ENCODE measurements around the gene DNAH14. TPM values are rescaled to one million over a fixed set of nuclear protein-coding genes. Genes with fewer than 3 reads are reported as not detected.

DNAH14 gene
- total RNA-seq, 3 donors from 2014 or later, result 9.2 to 12.7 (median 10.0) TPM

GRCh38 chr1:225113265-225113664, 183.8 kb downstream of the DNAH14 start:
- ATAC-seq (no peak), DNase-seq (no peak)
- Histone ChIP-seq H3K9me3 (no peaks in the 10 kb centered on the region), H3K36me3 (ENCODE audit: low read depth) (no peaks in the 10 kb centered on the region), H3K4me1 (ENCODE audit: low read depth) (no peaks in the 10 kb centered on the region), H3K4me3 (no peak overlapping the region)
- no peak for TF ChIP-seq CTCF (IDR thresholded peaks at IDR 0.05)
- intact Hi-C loops (cut with DNase I, micrococcal nuclease), result no loop called here

- Histone ChIP-seq H3K4me3 (no peak overlapping the region), H3K4me1 (ENCODE audit: low read depth) (no peaks in the 10 kb centered on the region), H3K9me3 (no peaks in the 10 kb centered on the region), H3K36me3 (ENCODE audit: low read depth) (no peaks in the 10 kb centered on the region)
- TF ChIP-seq CTCF (IDR thresholded peaks at IDR 0.05), result no peak
- DNase-seq (no peak), ATAC-seq (no peak)
- intact Hi-C loops (cut with DNase I, micrococcal nuclease), result no loop called here
These were observed 185.0 kb downstream of the DNAH14 start for GRCh38 chr1:225114354-225114990.

GRCh38 chr1:225119307-225119706, 189.8 kb downstream of the DNAH14 start:
- H3K4me1 ChIP-seq (ENCODE audit: low read depth), result no peaks in the 10 kb centered on the region
- H3K4me3 ChIP-seq, result no peak overlapping the region
- no peak for TF ChIP-seq CTCF (IDR thresholded peaks at IDR 0.05)
- no peaks in the 10 kb centered on the region for H3K36me3 ChIP-seq (ENCODE audit: low read depth)
- no peaks in the 10 kb centered on the region for H3K9me3 ChIP-seq
- intact Hi-C loops (cut with DNase I, micrococcal nuclease), result no loop called here
- ATAC-seq (no peak), DNase-seq (no peak)

DNA sequence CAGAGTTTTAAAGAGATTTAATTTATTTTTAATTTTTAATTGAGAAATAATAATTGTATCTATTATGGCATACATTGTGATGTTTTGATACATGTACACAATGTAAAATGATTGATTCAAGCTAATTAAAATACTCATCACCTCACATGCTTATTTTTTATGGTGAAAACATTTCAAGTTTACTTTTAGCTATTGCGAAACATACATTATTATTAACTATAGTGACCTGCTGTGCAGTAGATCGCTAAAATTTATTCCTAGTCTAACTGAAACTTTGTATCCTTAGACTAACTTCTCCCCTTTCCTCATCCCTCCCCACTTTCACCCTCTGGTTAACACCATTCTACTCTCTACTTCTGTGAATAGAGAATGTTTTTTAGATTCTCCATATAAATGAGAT, 191.6 kb downstream of the DNAH14 start:
- no peak for ATAC-seq
- Histone ChIP-seq H3K4me1 (ENCODE audit: low read depth) (no peaks in the 10 kb centered on the region), H3K4me3 (no peak overlapping the region), H3K36me3 (ENCODE audit: low read depth) (no peaks in the 10 kb centered on the region), H3K9me3 (no peaks in the 10 kb centered on the region)
- DNase-seq, result no peak
- intact Hi-C loops (cut with DNase I, micrococcal nuclease), result no loop called here
- TF ChIP-seq CTCF (IDR thresholded peaks at IDR 0.05), result no peak

- DNase-seq (no peak), ATAC-seq (no peak)
- no peaks in the 10 kb centered on the region for H3K4me1 ChIP-seq (ENCODE audit: low read depth)
- intact Hi-C loops (cut with DNase I, micrococcal nuclease), result no loop called here
- peaks cover 11% of the 10 kb centered on the region for H3K9me3 ChIP-seq
- no peak for TF ChIP-seq CTCF (IDR thresholded peaks at IDR 0.05)
- H3K36me3 ChIP-seq (ENCODE audit: low read depth), result no peaks in the 10 kb centered on the region
- no peak overlapping the region for H3K4me3 ChIP-seq
These were observed 202.4 kb downstream of the DNAH14 start for GRCh38 chr1:225131869-225132268.

GRCh38 chr1:225137976-225138375, 208.5 kb downstream of the DNAH14 start:
- Histone ChIP-seq H3K4me3 (no peak overlapping the region), H3K4me1 (ENCODE audit: low read depth) (no peaks in the 10 kb centered on the region), H3K36me3 (ENCODE audit: low read depth) (no peaks in the 10 kb centered on the region), H3K9me3 (peaks cover 11% of the 10 kb centered on the region)
- intact Hi-C loops (cut with DNase I, micrococcal nuclease), result no loop called here
- ATAC-seq (no peak), DNase-seq (no peak)
- no peak for TF ChIP-seq CTCF (IDR thresholded peaks at IDR 0.05)
